Right renal cortex interstitium (tissue), 3 donors: ENCODE measurements around the gene TMBIM1. TPM values are rescaled to one million over a fixed set of nuclear protein-coding genes. Genes with fewer than 3 reads are reported as not detected.

Source experiments
- DNase-seq, 3 donors: peaks; one replicate each; pipeline ENCODE4 v3.0.0-alpha.2; 2013; ENCODE audit warnings: low read depth in 3 of 3, low spot score in 2 of 3
- polyA plus RNA-seq, 3 donors: library from polyadenylated mRNA; unstranded; fragments of 120-200 nt; gene quantifications; one replicate each; pipeline ENCODE4 v1.2.1, GENCODE V29; 2013; ENCODE audit not compliant: insufficient read length in 3 of 3

Gene TMBIM1, protein sequence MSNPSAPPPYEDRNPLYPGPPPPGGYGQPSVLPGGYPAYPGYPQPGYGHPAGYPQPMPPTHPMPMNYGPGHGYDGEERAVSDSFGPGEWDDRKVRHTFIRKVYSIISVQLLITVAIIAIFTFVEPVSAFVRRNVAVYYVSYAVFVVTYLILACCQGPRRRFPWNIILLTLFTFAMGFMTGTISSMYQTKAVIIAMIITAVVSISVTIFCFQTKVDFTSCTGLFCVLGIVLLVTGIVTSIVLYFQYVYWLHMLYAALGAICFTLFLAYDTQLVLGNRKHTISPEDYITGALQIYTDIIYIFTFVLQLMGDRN
- 100 to 1,000 TPM in 1 of 3 donors, 10 to 100 TPM in 2; 90.0 to 103 (median 96.6) TPM for polyA plus RNA-seq

DNA sequence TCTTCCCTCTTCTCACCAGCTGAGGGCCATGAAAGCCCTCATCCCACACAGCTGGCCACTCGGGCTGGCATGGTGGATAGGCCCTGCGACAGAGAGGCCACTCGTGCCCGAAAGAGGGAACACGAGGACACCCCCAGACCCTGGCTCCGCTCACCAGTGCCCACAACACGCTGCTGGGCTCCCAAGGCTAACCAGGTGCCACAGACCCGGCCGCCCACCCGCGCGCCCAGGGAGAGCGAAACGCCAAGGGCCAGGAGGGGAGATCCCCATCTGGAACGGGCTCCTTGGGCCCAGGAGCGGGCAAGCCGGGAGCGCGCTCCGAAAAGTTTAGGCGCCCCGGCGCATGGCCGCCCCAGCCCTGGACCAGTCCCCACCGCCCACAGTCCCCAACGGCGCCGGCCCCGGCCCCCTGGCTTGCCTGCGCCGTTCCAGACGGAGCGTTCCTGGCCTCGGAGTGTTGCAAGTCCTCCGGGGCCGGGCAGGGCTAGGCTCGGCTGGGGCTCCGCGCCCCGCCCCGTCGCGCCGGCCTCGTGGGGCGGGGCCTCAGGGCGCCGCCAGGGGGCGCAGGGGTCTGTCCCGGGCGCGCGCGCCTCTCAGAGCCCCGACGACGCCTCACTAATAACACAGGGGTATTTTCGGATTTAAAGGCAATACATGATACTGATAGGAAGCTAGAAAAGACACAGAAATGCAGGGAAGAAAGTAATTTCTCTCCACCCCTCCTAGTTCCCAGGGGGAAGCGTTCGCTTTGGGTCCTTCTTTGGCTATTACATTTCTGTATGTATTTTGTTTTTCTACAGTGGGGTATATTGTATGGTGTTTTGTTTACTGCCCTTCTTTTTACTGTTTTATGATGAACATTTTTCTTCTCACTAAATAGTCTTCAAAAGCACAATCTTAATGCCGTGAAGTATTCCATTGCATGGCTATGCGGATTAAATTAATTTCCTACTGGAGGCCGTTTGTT is at the start of gene TMBIM1:
Gene TMBIM1, minus strand, starts transcription at position 456 of the 967 bp plus-strand sequence. CDS start 10,362 bp downstream, outside the sequence.
- DNase-seq, result no peak

DNA sequence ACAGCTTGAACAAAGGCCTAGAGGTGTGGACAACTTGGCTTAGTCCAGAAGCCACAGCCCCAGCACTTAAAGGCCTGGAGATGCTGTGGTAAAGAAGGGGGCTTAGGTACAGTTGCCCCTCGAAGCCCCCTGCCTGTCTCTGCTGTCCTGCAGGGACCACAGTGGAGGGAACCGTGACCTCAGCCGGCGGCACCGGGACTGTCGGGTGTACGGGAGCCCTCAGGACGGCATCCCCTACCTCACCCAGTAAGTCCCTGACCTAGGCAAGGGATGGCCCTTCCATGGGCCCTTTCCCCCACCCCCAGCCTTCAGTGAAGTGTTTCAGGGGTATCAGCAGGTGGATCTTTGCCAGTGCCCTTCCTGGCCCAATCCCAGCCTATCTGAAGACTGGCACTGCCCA is 49.1 kb upstream of the TMBIM1 start:
- no peak for DNase-seq

GRCh38 chr2:218340656-218341055 is 48.4 kb upstream of the TMBIM1 start:
- no peak for DNase-seq

DNA sequence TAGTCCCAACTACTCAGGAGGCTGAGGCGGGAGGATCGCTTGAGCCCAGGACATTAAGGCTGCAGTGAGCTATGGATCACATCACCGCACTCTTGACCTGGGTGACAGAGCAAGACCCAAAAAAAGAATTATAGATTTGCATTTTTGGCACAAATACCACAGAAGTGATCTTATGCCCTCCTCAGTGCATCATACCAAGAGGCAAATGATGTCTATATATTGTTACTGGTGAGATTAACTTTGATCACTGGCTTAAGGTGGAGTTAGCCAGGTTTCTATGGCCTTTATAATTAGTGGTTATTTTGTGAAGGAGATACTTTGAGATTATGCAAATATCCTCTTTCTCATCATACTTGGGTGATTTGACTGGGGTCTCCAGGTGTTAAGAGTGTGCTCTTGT is 42.2 kb upstream of the TMBIM1 start:
- DNase-seq, result no peak

DNA sequence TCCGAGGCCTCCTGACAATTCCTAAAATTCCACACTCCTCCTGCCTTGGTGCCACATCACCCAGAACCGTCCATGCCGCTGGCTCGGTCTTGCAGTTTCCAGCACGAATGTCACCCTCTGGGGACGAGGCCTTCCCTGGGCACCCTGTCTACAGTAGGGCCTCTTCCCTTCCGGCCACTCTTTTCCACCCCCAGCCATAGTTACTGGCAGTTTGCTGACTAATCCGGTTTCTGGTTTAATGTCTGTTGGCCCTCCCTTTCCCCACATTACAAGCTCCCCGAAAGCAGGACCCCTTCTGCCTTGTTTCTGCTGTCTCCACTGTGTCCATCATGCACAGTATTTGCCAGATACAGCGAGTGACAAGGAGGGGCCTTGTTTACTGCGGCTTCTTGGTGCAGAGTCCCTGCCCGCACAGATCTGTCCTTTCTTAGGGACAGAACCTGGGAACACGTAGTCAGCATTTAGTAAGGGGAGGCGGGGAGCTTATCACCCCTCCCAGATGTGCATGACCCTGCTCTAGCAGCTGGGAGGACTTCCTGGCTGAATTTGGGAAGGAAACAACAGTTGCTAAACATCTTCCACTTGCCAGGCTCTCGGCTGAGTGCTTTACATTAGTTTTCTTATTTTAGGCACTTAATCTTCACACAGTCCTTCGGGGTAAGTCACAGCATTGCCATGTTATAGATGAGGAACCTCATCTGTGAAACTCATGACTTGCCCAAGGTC is 40.8 kb upstream of the TMBIM1 start:
- no peak for DNase-seq

GRCh38 chr2:218332288-218332687 is 40.0 kb upstream of the TMBIM1 start:
- DNase-seq, result no peak

DNA sequence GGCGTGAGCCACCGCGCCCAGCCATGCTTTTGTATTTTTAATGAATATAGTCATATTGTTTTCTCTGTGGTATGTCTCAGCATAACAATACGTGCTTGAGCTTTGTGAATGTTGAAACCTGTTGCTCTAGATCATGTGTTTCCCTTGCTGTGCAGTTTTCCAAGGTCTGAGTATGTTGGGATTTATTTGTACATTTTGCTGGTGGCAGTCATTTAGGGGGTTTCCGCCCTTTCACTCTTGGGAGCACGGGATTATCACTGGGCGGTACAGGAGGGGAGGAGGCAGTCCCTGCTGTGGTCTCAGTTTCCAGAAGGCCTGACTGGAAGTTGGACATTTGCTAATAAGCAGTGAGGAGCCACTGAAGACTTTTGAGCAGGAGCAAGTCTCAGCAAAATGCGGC is 39.4 kb upstream of the TMBIM1 start:
- no peak for DNase-seq

DNA sequence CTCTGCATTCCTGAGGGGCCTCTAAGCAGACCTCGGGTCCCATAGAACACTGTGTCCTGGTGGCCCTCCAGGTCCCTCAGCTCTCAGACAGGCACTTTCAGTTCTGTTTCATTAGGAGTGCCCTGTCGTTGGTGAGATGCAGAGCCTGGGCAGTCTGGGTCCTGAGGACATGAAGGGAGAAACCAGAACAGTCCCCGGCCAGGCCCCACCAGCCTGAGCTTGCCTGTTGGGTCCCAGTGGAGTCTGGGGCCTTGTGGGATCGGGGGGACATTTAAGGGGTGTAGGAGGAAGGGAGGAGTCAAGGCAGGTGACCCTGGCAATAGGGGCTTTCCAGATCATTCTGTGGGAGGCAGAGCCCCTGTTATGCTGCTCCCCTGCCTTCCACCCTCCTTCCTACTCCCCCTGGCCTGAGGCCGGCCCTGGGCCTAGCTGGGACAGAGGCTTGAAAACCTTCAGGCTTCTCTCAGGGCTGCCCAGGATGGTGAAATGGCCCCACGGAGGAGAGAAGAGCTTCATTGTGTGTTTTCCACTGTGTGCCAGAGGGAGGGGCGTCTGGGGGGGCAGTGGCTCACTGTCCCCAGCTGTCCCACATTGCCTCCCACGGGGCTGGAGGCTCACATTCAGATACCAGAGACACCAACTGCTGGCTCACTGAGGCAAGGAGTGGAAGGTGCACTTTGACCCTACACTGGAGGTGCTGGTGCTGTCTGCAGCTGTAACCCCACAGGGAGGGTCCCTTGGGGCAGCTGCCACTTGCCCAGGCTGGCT is 37.7 kb upstream of the TMBIM1 start:
- no peak for DNase-seq

GRCh38 chr2:218329027-218329825 is 36.9 kb upstream of the TMBIM1 start:
- DNase-seq, result no peak

DNA sequence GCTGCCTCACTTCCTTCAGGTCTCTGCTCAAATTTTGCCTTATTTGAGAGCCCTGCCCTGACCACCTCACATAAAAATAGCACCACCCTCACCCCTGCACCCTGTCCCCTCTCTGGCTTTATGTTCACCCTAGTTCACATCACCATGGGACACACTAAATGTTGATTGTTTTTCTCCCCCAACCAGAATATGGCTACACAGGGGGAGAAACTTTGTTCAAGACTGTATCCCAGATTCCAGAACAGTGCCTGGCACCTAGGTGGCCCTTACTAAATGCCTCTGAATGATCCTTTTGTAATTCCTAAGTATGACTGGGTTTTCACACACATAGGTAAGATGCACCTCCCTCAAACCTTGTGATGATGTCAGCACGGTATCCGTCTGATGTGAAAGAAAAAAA is 36.0 kb upstream of the TMBIM1 start:
- no peak for DNase-seq

- no peak for DNase-seq
Observed at GRCh38 chr2:218327451-218328210, 35.3 kb upstream of the TMBIM1 start.

DNA sequence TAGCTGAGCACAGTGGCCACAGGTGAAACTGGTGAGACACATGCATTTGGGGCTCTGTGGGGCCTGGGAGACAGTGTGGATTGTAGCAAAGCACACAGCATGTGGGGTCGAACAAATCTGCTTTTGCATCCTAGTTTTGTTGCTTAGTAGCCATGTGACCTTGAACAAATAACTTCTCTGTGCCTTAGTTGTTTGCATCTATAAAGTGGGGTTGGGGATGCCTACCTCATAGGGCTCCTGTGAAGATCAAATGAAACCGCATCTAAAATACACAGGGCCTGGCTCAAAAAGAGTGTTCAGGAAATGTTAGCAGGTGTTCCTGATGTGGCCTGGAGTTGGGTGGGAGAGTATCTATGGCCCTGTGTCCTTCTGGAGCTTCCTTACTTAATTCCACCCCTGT is 34.0 kb upstream of the TMBIM1 start:
- no peak for DNase-seq

GRCh38 chr2:218325566-218326160 is 33.4 kb upstream of the TMBIM1 start:
- no peak for DNase-seq

- DNase-seq, result peak in 2 of 3 donors; percentile 58 to 68
Observed at GRCh38 chr2:218323526-218324472, 31.5 kb upstream of the TMBIM1 start.

GRCh38 chr2:218322768-218323525 is 30.6 kb upstream of the TMBIM1 start:
- peak; percentile 86 to 90 (median 89) for DNase-seq

DNA sequence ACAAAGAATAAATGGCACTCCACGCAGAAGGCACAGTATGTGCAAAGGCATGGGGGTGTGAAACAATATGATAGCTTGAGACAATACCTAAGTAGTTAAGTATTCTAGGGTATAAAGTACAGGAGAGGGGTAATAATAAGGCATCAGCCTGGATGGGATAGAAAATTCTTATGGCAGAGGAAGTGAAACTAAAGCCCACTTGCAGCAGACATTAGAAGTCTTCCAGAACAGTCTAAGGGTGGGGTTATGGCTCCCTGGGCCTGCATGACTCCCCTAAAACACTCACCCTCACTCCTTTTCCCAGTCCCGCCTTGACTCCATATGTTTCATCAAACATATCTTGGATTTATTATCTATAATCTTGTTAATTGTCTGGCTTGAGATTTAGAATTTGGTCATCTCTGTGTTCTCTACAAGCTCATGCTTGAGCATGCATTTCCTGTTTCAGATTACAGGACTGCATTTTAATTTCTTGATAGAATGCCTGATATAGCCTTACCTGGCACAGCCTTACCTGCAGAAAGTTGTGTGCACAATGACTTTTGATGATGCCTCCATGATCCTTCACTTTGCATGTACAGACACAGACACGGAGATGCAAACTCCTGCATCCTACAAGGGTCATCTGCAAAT is 28.5 kb upstream of the TMBIM1 start:
- no peak for DNase-seq
